PC-3 (cell line): ENCODE results near the gene LINC01488.

Source experiments
- EZH2phosphoT487 ChIP-seq: fragments of 300-600 bp; sonication (generic); IDR thresholded peaks from 2 replicates; pipeline ENCODE4 v1.6.1; 2018; ENCODE audit warnings: mild to moderate bottlenecking, antibody characterized with exemption, low read length, borderline replicate concordance
- TF ChIP-seq, protein P1 (sequence below): fragments of 300-600 bp; sonication (generic); conservative IDR thresholded peaks from 2 replicates; pipeline ENCODE4 v1.5.1; 2017; ENCODE audit warnings: antibody characterized with exemption, low read depth, mild to moderate bottlenecking, low read length

DNA sequence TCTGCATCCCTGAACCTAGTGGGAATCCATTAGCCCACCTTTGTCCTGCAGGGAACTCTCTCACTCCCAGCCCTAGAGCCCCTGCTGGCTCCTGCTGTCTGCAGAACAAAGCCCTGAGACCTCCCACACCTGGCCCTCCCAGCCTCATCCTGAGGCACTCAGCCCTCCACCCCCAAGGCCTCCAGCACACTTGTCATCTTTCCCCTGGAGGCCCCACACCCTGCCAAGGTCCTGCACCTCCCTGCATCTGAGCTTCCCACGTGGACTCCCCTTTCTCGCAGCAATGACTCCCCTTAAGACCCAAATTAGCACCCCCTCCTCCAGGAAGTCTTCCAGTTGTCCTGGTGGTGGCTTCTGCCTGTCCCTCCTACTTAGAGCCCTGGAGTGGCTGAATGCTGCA lies 42.3 kb upstream of the LINC01488 start:
- TF ChIP-seq, protein P1, sequence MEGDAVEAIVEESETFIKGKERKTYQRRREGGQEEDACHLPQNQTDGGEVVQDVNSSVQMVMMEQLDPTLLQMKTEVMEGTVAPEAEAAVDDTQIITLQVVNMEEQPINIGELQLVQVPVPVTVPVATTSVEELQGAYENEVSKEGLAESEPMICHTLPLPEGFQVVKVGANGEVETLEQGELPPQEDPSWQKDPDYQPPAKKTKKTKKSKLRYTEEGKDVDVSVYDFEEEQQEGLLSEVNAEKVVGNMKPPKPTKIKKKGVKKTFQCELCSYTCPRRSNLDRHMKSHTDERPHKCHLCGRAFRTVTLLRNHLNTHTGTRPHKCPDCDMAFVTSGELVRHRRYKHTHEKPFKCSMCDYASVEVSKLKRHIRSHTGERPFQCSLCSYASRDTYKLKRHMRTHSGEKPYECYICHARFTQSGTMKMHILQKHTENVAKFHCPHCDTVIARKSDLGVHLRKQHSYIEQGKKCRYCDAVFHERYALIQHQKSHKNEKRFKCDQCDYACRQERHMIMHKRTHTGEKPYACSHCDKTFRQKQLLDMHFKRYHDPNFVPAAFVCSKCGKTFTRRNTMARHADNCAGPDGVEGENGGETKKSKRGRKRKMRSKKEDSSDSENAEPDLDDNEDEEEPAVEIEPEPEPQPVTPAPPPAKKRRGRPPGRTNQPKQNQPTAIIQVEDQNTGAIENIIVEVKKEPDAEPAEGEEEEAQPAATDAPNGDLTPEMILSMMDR: no peak
- no peak for TF ChIP-seq EZH2phosphoT487
